ENCODE results near the gene UTP20.

Gene UTP20

GRCh38 chr12:101280006-101280505 lies at the start of gene UTP20:
TSS of gene UTP20 (plus strand) at chr12:101280105. CDS start at chr12:101280283, 178 bp downstream.
- DNase-seq: peak; percentile 93

- no peak for DNase-seq
Observed at GRCh38 chr12:101230547-101230946, 49.4 kb upstream of the UTP20 start.

- peak; percentile 71 for DNase-seq
Observed at GRCh38 chr12:101231636-101232035, 48.3 kb upstream of the UTP20 start.

- DNase-seq: no peak
Observed at GRCh38 chr12:101235686-101236085, 44.2 kb upstream of the UTP20 start.

GRCh38 chr12:101238306-101238705 lies 41.6 kb upstream of the UTP20 start:
- DNase-seq: no peak

GRCh38 chr12:101238800-101239329 lies 41.0 kb upstream of the UTP20 start:
- DNase-seq: no peak

GRCh38 chr12:101243074-101243473 lies 36.8 kb upstream of the UTP20 start:
- DNase-seq: no peak

- DNase-seq: peak; percentile 74
Observed at GRCh38 chr12:101243616-101244015, 36.3 kb upstream of the UTP20 start.

- no peak for DNase-seq
Observed at GRCh38 chr12:101256266-101256665, 23.6 kb upstream of the UTP20 start.

GRCh38 chr12:101257357-101257756 lies 22.5 kb upstream of the UTP20 start:
- DNase-seq: no peak

- no peak for DNase-seq
Observed at GRCh38 chr12:101267111-101267510, 12.8 kb upstream of the UTP20 start.

GRCh38 chr12:101276433-101276832 lies 3.5 kb upstream of the UTP20 start:
- DNase-seq: no peak

GRCh38 chr12:101277443-101277842 lies 2.5 kb upstream of the UTP20 start:
- no peak for DNase-seq

GRCh38 chr12:101287357-101287756 lies 7.5 kb downstream of the UTP20 start:
- no peak for DNase-seq

- no peak for DNase-seq
Observed at GRCh38 chr12:101297661-101298060, 17.8 kb downstream of the UTP20 start.

- no peak for DNase-seq
Observed at GRCh38 chr12:101298426-101298825, 18.5 kb downstream of the UTP20 start.

GRCh38 chr12:101299346-101299745 lies 19.4 kb downstream of the UTP20 start:
- no peak for DNase-seq

- DNase-seq: no peak
Observed at GRCh38 chr12:101299931-101300330, 20.0 kb downstream of the UTP20 start.

GRCh38 chr12:101302741-101303140 lies 22.8 kb downstream of the UTP20 start:
- DNase-seq: no peak

GRCh38 chr12:101305226-101305779 lies 25.4 kb downstream of the UTP20 start:
- DNase-seq: no peak

GRCh38 chr12:101305794-101306193 lies 25.9 kb downstream of the UTP20 start:
- DNase-seq: no peak

- DNase-seq: no peak
Observed at GRCh38 chr12:101322480-101322879, 42.6 kb downstream of the UTP20 start.

GRCh38 chr12:101323255-101323654 lies 43.4 kb downstream of the UTP20 start:
- no peak for DNase-seq

- no peak for DNase-seq
Observed at GRCh38 chr12:101325590-101325989, 45.7 kb downstream of the UTP20 start.

GRCh38 chr12:101327051-101327450 lies 47.1 kb downstream of the UTP20 start:
- DNase-seq: no peak

Measured in RPMI8226 (cell line).